Lower leg skin (tissue), 4 donors: ENCODE data around the gene WWTR1. TPM values are rescaled to one million over a fixed set of nuclear protein-coding genes. Genes with fewer than 3 reads are reported as not detected.

Experiments
- DNase-seq, 2 donors: peaks; one replicate each; pipeline ENCODE4 v3.0.0-alpha.2; 2019; ENCODE audit warnings: low spot score in 2 of 2
- H3K4me3 ChIP-seq: fragments of 200-600 bp; sonication (generic); 2 replicates; pipeline ENCODE4 v1.5.1; 2017; ENCODE audit warnings: mild to moderate bottlenecking, low read depth; ENCODE audit not compliant: poor library complexity, severe bottlenecking
- CTCF ChIP-seq, 3 donors: fragments of 450-650 bp; IDR thresholded peaks; one replicate each; pipeline ENCODE4 v1.5.1; 2016; ENCODE audit warnings: antibody characterized with exemption in 3 of 3, mild to moderate bottlenecking in 3 of 3, moderate library complexity in 2 of 3
- POLR2A ChIP-seq, 2 donors: fragments of 450-650 bp; IDR thresholded peaks; one replicate each; pipeline ENCODE4 v1.6.1; 2016 to 2017; ENCODE audit warnings: antibody characterized with exemption in 2 of 2, mild to moderate bottlenecking in 1 of 2, moderate library complexity in 1 of 2
- WGBS, 2 donors: methylation state at CpG; one replicate each; pipeline ENCODE4 v1.1.5; 2018; 5-methylcytosine and 5-hydroxymethylcytosine counted together
- intact Hi-C: fragments of 100-400 bp; cut with DNase I; formaldehyde crosslinking; loops from one replicate; pipeline ENCODE4 v1.15.0; 2023; ENCODE audit warnings: low total_unique reads
- total RNA-seq, 4 donors: library from RNA; depleted of rRNA; stranded (reverse); fragments of >200 nt; gene quantifications; one replicate each; pipeline ENCODE4 v1.1.0, GENCODE V29; 2016

WWTR1 gene
- total RNA-seq, 4 donors from 2014 or later: 52.4 to 78.1 (median 56.1) TPM

- intact Hi-C loops: no loop called here
- DNase-seq: no peak
- WGBS, 2 donors: 49 to 59% methylated on average over 3 of the region's 3 CpGs
- no peak for TF ChIP-seq CTCF (IDR thresholded peaks at IDR 0.05)
- no peak for TF ChIP-seq POLR2A (IDR thresholded peaks at IDR 0.05)
- H3K4me3 ChIP-seq: no peak overlapping the region
Measured at GRCh38 chr3:149541091-149541491, 116.7 kb downstream of the WWTR1 start.

GRCh38 chr3:149538371-149538770 is 119.5 kb downstream of the WWTR1 start:
- intact Hi-C loops: no loop called here
- H3K4me3 ChIP-seq: no peak overlapping the region
- 93 to 100% methylated on average over 1 of the region's 1 CpG for WGBS, 2 donors
- TF ChIP-seq CTCF (IDR thresholded peaks at IDR 0.05) (no peak), POLR2A (IDR thresholded peaks at IDR 0.05) (no peak)
- DNase-seq: no peak

- H3K4me3 ChIP-seq: no peak overlapping the region
- DNase-seq: no peak
- whole genome bisulfite sequencing, 2 donors: 43 to 54% methylated on average over 11 of the region's 11 CpGs
- no peak for TF ChIP-seq CTCF (IDR thresholded peaks at IDR 0.05)
- no peak for TF ChIP-seq POLR2A (IDR thresholded peaks at IDR 0.05)
- intact Hi-C loops: no loop called here
Measured at GRCh38 chr3:149536429-149536828, 121.4 kb downstream of the WWTR1 start.

- intact Hi-C loops: no loop called here
- DNase-seq: no peak
- TF ChIP-seq POLR2A (IDR thresholded peaks at IDR 0.05) (no peak), CTCF (IDR thresholded peaks at IDR 0.05) (no peak)
- 18 to 24% methylated on average over 8 of the region's 8 CpGs for WGBS, 2 donors
- no peak overlapping the region for H3K4me3 ChIP-seq
Measured at GRCh38 chr3:149535333-149535685, 122.5 kb downstream of the WWTR1 start.

GRCh38 chr3:149534671-149535332 is 123.0 kb downstream of the WWTR1 start:
- intact Hi-C loops: no loop called here
- H3K4me3 ChIP-seq: no peak overlapping the region
- TF ChIP-seq CTCF (IDR thresholded peaks at IDR 0.05) (no peak), POLR2A (IDR thresholded peaks at IDR 0.05) (no peak)
- no peak for DNase-seq
- 35 to 42% methylated on average over 3 of the region's 3 CpGs for WGBS, 2 donors

- H3K4me3 ChIP-seq: no peak overlapping the region
- no peak for TF ChIP-seq POLR2A (IDR thresholded peaks at IDR 0.05)
- TF ChIP-seq CTCF (IDR thresholded peaks at IDR 0.05): no peak
- DNase-seq: no peak
- 87 to 93% methylated on average over 4 of the region's 4 CpGs for WGBS, 2 donors
- intact Hi-C loops: no loop called here
Measured at GRCh38 chr3:149534082-149534481, 123.7 kb downstream of the WWTR1 start.
